Fibroblast of skin of scalp (primary cell): ENCODE results near the gene LTF.
"Not testable (repeated sequence)": the region's sequence is repeated elsewhere in the genome, so short reads cannot be mapped to it uniquely, and the experiment has no call there.

ENCODE experiments used
- DNase-seq: peaks from one replicate; pipeline ENCODE4 v3.0.0-alpha.2; 2013

Gene LTF

GRCh38 chr3:46388847-46389246 is 75.9 kb downstream of the LTF start:
- not testable (repeated sequence) for DNase-seq

- no peak for DNase-seq
Measured at GRCh38 chr3:46386205-46386604, 78.5 kb downstream of the LTF start.
